ENCODE data around the gene ACAA2.
A peak's percentile ranks its signal among the peaks of the same experiment; 100 is the strongest.

Gene ACAA2

DNA sequence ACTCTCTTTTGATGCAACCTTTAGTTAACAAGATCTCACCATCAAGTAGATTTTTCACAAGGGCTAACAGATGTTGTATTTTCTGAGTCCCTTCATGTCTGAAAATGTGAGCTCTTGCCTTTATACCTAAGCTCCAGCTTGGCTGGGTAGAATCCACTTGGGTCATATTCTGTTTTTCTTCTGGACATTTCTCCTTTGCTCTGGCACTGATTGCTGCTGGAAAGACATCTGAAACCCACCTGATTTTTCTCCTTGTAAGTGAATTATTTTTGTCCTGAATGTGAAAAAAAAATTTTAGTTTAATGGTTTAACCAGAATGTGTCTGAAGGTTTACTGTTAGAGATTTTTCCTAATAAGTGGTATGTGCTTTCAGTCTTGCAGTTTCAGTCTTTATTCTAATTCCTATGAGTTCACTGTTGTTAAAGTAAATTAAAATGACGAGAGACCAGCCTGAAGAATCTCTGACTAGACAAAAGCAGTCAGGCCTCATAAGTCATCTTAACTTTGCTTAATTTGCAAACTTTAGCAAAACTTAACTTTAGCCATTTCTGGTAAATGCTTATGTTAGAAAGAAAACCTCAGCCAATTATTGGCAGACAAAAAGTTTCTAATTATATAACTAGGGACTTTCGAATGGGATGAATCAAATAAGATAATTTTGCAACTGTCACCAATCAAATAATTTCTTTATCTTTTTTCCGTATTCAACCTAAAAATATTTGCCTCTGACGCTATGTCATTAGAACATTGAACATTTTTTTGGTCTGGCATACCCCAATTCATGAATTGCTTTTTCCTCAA is 70.8 kb downstream of the ACAA2 start:
- no peak for DNase-seq (ENCODE audit: low spot score)

DNA sequence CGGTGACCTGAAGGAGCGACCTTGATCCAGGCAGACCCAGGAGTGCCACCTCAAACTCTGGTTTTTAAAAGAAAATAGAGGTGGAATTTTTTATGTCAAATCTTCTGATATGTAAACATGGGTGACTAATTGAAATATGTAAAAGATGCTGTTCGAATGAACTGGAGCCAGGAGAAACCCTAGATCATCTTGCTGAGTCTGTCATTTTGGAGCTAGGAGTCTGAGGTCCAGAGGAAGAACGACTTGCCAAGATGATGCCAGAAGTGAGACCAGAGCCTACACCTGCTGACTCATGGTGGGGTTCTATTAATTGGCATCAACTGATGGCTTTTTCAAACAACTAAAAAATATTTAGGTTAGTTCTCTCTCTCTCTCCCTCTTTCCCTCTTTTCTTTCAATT is 74.1 kb downstream of the ACAA2 start:
- DNase-seq (ENCODE audit: low spot score) = no peak

DNA sequence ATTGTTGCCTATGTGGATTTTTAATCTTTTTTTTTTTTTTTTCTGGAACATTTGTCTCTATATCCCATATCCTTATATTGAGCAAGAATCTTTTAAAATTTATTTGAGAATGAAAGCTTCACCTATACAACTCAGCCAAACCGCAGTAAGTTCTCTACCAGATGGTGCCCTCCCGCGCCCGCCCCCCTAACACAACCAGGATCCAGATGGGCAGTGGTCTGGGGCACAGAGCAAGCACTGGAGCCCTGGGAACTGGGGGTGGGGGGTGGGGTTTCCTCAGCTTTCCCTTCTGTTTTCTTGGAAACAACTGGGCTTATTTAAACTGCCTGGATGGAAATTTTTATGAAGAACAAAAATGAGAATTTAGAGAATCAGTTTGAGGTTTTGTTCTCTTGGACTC is 74.6 kb downstream of the ACAA2 start:
- DNase-seq (ENCODE audit: low spot score) = no peak

DNA sequence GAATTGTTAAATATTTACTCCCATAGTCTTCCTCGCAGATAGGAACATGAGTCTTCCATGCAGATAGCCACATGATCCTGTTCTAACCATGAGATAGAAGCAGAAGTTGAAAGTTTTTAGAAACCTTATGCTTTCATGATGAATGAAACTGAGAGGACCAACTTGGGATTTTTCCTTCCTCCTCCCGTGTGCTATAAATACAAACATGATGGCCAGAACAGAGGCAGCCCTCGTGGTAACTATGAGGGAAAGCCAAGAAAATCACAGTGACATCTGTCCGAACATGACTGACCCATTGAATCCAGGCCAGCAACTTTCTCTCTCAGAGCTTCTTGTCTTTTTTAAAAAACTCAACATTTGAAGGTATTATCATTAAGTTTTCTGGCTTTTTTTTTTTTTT is 78.5 kb downstream of the ACAA2 start:
- DNase-seq (ENCODE audit: low spot score) = peak; percentile 23

DNA sequence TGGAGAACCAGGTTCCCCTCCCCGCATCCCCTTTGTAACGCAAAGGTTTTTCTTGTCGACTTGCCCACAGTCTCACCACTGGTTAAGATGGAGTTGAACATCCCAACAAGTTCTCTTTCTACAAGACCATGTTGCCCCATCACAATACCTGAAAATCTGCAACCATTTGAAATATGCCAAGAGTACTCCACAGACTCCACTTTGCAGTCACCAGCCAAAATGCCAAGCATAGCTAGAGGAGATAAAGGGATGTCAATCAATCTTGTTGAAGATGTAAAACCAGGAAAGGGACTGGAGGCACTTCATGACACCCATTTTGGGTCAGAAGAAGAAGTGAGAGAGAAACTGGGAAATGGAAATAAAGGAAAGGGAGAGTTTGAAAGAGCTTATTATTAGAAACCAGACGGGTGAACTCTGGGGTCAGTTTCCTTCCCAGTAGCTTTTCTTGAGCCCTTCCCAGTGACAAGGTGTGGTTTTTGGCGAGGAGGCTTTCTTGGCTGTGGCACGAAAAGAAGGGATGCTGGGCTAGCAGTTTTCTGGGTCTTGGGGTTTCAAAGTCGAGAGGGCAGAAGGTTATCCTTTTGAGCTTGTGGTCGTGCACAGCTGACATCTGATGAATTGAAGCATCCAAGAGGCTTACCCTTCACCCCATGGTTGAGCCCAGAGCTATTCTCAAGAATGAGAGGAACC is 79.3 kb downstream of the ACAA2 start:
- DNase-seq (ENCODE audit: low spot score) = peak; percentile 19

DNA sequence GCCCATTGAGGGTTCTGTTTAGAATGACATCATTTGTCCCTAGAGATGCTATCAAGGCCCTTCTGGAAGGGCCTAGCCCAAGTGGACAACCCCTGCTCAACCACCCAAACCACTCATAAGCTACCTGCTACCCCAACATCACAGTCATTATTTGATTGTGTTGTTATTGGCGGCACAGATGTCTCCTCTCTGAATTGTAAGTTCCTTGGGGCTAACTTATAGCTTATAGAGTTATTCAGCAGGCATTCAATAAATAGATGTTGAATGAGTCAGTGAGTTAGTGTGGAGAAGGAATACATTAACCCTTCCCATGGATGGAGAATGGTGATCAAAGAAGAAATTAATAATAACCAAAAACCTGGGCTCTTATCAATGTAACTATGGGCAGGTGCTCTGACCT is 80.0 kb downstream of the ACAA2 start:
- DNase-seq (ENCODE audit: low spot score) = no peak

Data from putamen (tissue), 1 donor.